WTC11 (cell line): ENCODE measurements around the gene GIPR. TPM values are rescaled to one million over a fixed set of nuclear protein-coding genes. Genes with fewer than 3 reads are reported as not detected.

Experiments used
- ATAC-seq: fragments of 200-7000 bp; cut with Tn5 transposase; 2 replicates; pipeline ENCODE4 v1.10.0; 2021; ENCODE audit warnings: mild to moderate bottlenecking, moderate library complexity
- CTCF ChIA-PET: fragments of 300-600 bp; sonication (Branson Sonifier 250); formaldehyde crosslinking; loops from one replicate; lab custom pipeline; 2021; ENCODE audit warnings: antibody characterized with exemption; lab: Charles Lee
- POLR2A ChIA-PET: fragments of 350-600 bp; sonication (Branson Sonifier 250); formaldehyde crosslinking; loops from one replicate; lab custom pipeline; 2021; ENCODE audit warnings: antibody characterized with exemption; lab: Charles Lee
- DNase-seq: peaks from one replicate; pipeline ENCODE4 v3.0.0; 2021; ENCODE audit warnings: low spot score
- H3K27ac Mint-ChIP-seq: 2 replicates; pipeline ENCODE4 v1.8.0; 2021; ENCODE audit warnings: mixed read lengths
- H3K27me3 Mint-ChIP-seq: 2 replicates; pipeline ENCODE4 v1.8.0; 2021; ENCODE audit warnings: low read depth, mild to moderate bottlenecking, moderate library complexity, mixed read lengths
- H3K36me3 Mint-ChIP-seq: 2 replicates; pipeline ENCODE4 v1.8.0; 2021; ENCODE audit warnings: mixed read lengths
- H3K4me1 Mint-ChIP-seq: 2 replicates; pipeline ENCODE4 v1.8.0; 2022; ENCODE audit warnings: mixed read lengths
- H3K4me3 Mint-ChIP-seq: 2 replicates; pipeline ENCODE4 v1.8.0; 2021; ENCODE audit warnings: mild to moderate bottlenecking, moderate library complexity, mixed read lengths
- H3K9me3 Mint-ChIP-seq: 2 replicates; pipeline ENCODE4 v1.8.0; 2021; ENCODE audit warnings: mixed read lengths
- AFF4 ChIP-seq: sonication (generic); formaldehyde crosslinking; IDR thresholded peaks from 2 replicates; pipeline ENCODE4 v1.8.1; 2023; ENCODE audit warnings: mild to moderate bottlenecking, missing genetic modification reagents, borderline replicate concordance
- CREB1 ChIP-seq: sonication (generic); formaldehyde crosslinking; IDR thresholded peaks from 2 replicates; pipeline ENCODE4 v1.8.0; 2023; ENCODE audit warnings: mild to moderate bottlenecking, missing genetic modification reagents
- EMX1 ChIP-seq: fragments of 250-450 bp; sonication (Bioruptor Pico); IDR thresholded peaks from 2 replicates; pipeline ENCODE4 v1.8.0; 2021; ENCODE audit warnings: mild to moderate bottlenecking
- FOXJ3 ChIP-seq: sonication (generic); formaldehyde crosslinking; IDR thresholded peaks from 2 replicates; pipeline ENCODE4 v1.9.0; 2021; ENCODE audit warnings: missing genetic modification reagents, mild to moderate bottlenecking, borderline replicate concordance
- FOXP1 ChIP-seq: sonication (generic); formaldehyde crosslinking; IDR thresholded peaks from 2 replicates; pipeline ENCODE4 v1.8.0; 2022; ENCODE audit warnings: missing genetic modification reagents, mild to moderate bottlenecking, moderate library complexity, borderline replicate concordance
- GABPB1 ChIP-seq: sonication (generic); formaldehyde crosslinking; IDR thresholded peaks from 2 replicates; pipeline ENCODE4 v1.8.1; 2023; ENCODE audit warnings: mild to moderate bottlenecking, missing genetic modification reagents
- GRHL2 ChIP-seq: fragments of 250-450 bp; sonication (Bioruptor Pico); IDR thresholded peaks from 2 replicates; pipeline ENCODE4 v1.8.0; 2022; ENCODE audit warnings: mild to moderate bottlenecking, moderate library complexity; ENCODE audit not compliant: insufficient replicate concordance, severe bottlenecking
- IRF2 ChIP-seq: sonication (generic); formaldehyde crosslinking; IDR thresholded peaks from 2 replicates; pipeline ENCODE4 v1.8.0; 2022; ENCODE audit warnings: low read depth, missing genetic modification reagents, borderline replicate concordance
- JAZF1 ChIP-seq: fragments of 250-450 bp; sonication (Bioruptor Pico); IDR thresholded peaks from 2 replicates; pipeline ENCODE4 v1.9.0; 2021; ENCODE audit warnings: moderate library complexity, mild to moderate bottlenecking, inconsistent platforms
- MLX ChIP-seq: sonication (generic); formaldehyde crosslinking; IDR thresholded peaks from 2 replicates; pipeline ENCODE4 v1.8.1; 2023; ENCODE audit warnings: mild to moderate bottlenecking, missing genetic modification reagents, moderate library complexity
- NFATC4 ChIP-seq: fragments of 250-450 bp; sonication (Bioruptor Pico); IDR thresholded peaks from 2 replicates; pipeline ENCODE4 v1.9.0; 2021; ENCODE audit warnings: mild to moderate bottlenecking
- TCF7 ChIP-seq: sonication (generic); formaldehyde crosslinking; IDR thresholded peaks from 2 replicates; pipeline ENCODE4 v1.8.0; 2022; ENCODE audit warnings: mild to moderate bottlenecking, low read depth, missing genetic modification reagents, moderate library complexity
- TEAD4 ChIP-seq: sonication (generic); formaldehyde crosslinking; IDR thresholded peaks from 2 replicates; pipeline ENCODE4 v1.8.0; 2022; ENCODE audit warnings: mild to moderate bottlenecking, missing genetic modification reagents
- ZBTB21 ChIP-seq: sonication (generic); formaldehyde crosslinking; IDR thresholded peaks from 2 replicates; pipeline ENCODE4 v1.8.1; 2023; ENCODE audit warnings: mild to moderate bottlenecking, missing genetic modification reagents, borderline replicate concordance
- ZBTB43 ChIP-seq: sonication (generic); formaldehyde crosslinking; IDR thresholded peaks from 2 replicates; pipeline ENCODE4 v1.8.1; 2023; ENCODE audit warnings: mild to moderate bottlenecking, missing genetic modification reagents
- ZNF138 ChIP-seq: sonication (generic); formaldehyde crosslinking; conservative IDR thresholded peaks from 2 replicates; pipeline ENCODE4 v1.8.1; 2022; ENCODE audit warnings: mild to moderate bottlenecking, moderate library complexity, missing genetic modification reagents
- ZNF232 ChIP-seq: sonication (generic); formaldehyde crosslinking; IDR thresholded peaks from 2 replicates; pipeline ENCODE4 v1.8.0; 2022; ENCODE audit warnings: mild to moderate bottlenecking, missing genetic modification reagents
- ZNF317 ChIP-seq: sonication (generic); formaldehyde crosslinking; IDR thresholded peaks from 2 replicates; pipeline ENCODE4 v1.8.1; 2023; ENCODE audit warnings: low read depth, mild to moderate bottlenecking, moderate library complexity, missing genetic modification reagents, borderline replicate concordance
- ZNF396 ChIP-seq: fragments of 250-450 bp; sonication (Bioruptor Pico); IDR thresholded peaks from 2 replicates; pipeline ENCODE4 v1.8.0; 2021; ENCODE audit warnings: mild to moderate bottlenecking, moderate library complexity, borderline replicate concordance
- ZNF416 ChIP-seq: fragments of 250-450 bp; sonication (Bioruptor Pico); IDR thresholded peaks from 2 replicates; pipeline ENCODE4 v1.9.0; 2021; ENCODE audit warnings: mild to moderate bottlenecking, inconsistent platforms
- ZNF425 ChIP-seq: fragments of 250-450 bp; sonication (Bioruptor Pico); conservative IDR thresholded peaks from 2 replicates; pipeline ENCODE4 v1.9.0; 2021; ENCODE audit warnings: mild to moderate bottlenecking
- ZSCAN18 ChIP-seq: fragments of 250-450 bp; sonication (Bioruptor Pico); IDR thresholded peaks from 2 replicates; pipeline ENCODE4 v2.1.2; 2022; ENCODE audit warnings: mild to moderate bottlenecking, moderate library complexity
- total RNA-seq: library from RNA; stranded (reverse); gene quantifications from 3 replicates; pipeline ENCODE4 v1.2.3, GENCODE V29; 2021

GIPR gene
- total RNA-seq, 1 experiment from 2014 or later, result 1.8 TPM

- DNase-seq (no peak), ATAC-seq (peak; percentile 32)
- H3K9me3 Mint-ChIP-seq, result no peaks in the 10 kb centered on the region
- H3K27me3 Mint-ChIP-seq, result peaks cover 29% of the 10 kb centered on the region
- POLR2A ChIA-PET, result no interaction called here
- H3K4me3 Mint-ChIP-seq, result no peak overlapping the region
- H3K27ac Mint-ChIP-seq, result no peak overlapping the region
- CTCF ChIA-PET, result interaction anchor here (0.5 to 1.3 kb wide), 2 partner anchors 19 to 35 kb away, joined by 3 to 4 read pairs; partner anchors contain the start of gene QPCTL
- peaks cover 2% of the 10 kb centered on the region; the same call in 1 of the 2 replicates for H3K4me1 Mint-ChIP-seq
- TF ChIP-seq GRHL2 (CRISPR knock-in tag) (no peak), ZSCAN18 (CRISPR knock-in tag) (no peak), ZNF416 (no peak), FOXJ3 (CRISPR knock-in tag) (no peak), ZNF138 (no peak), MLX (CRISPR knock-in tag) (no peak), CREB1 (no peak)
- no peaks in the 10 kb centered on the region for H3K36me3 Mint-ChIP-seq
These were observed 10.4 kb upstream of the GIPR start for GRCh38 chr19:45657520-45658167.

GRCh38 chr19:45659096-45659729 is 8.8 kb upstream of the GIPR start:
- Mint-ChIP-seq H3K9me3 (no peaks in the 10 kb centered on the region), H3K36me3 (no peaks in the 10 kb centered on the region), H3K4me1 (peaks cover 2% of the 10 kb centered on the region; the same call in 1 of the 2 replicates), H3K27ac (peak overlapping the region; percentile 75; the same call in 1 of the 2 replicates), H3K4me3 (no peak overlapping the region), H3K27me3 (peaks cover 29% of the 10 kb centered on the region)
- POLR2A ChIA-PET, result no interaction called here
- CTCF ChIA-PET, result interaction anchor here (0.6 to 1.0 kb wide), 2 partner anchors 14 to 50 kb away, joined by 3 to 5 read pairs; no protein-coding TSS in a partner anchor
- TF ChIP-seq NFATC4 (CRISPR knock-in tag) (no peak), EMX1 (no peak), TCF7 (CRISPR knock-in tag) (no peak), IRF2 (CRISPR knock-in tag) (no peak), AFF4 (CRISPR knock-in tag) (no peak), GABPB1 (CRISPR knock-in tag) (no peak)
- DNase-seq (no peak), ATAC-seq (no peak)

- Mint-ChIP-seq H3K4me3 (no peak overlapping the region), H3K36me3 (no peaks in the 10 kb centered on the region), H3K27me3 (peaks cover 29% of the 10 kb centered on the region), H3K27ac (no peak overlapping the region), H3K9me3 (no peaks in the 10 kb centered on the region), H3K4me1 (peaks cover 2% of the 10 kb centered on the region; the same call in 1 of the 2 replicates)
- ATAC-seq (no peak), DNase-seq (no peak)
- CTCF ChIA-PET, result interaction anchor here (0.6 to 1.3 kb wide), 3 partner anchors 32 to 1170 kb away, joined by 3 to 4 read pairs (median 4); partner anchors contain the start of gene QPCTL
- POLR2A ChIA-PET, result no interaction called here
- no peak for TF ChIP-seq FOXP1
- no peak for TF ChIP-seq ZNF232 (CRISPR knock-in tag)
- no peak for TF ChIP-seq JAZF1 (CRISPR knock-in tag)
- TF ChIP-seq ZNF425, result no peak
- no peak for TF ChIP-seq TEAD4
- TF ChIP-seq GABPB1 (CRISPR knock-in tag), result no peak
- no peak for TF ChIP-seq ZNF317 (CRISPR knock-in tag)
- no peak for TF ChIP-seq TCF7 (CRISPR knock-in tag)
- no peak for TF ChIP-seq ZBTB43 (CRISPR knock-in tag)
- no peak for TF ChIP-seq EMX1
- no peak for TF ChIP-seq ZNF396
- no peak for TF ChIP-seq ZBTB21 (CRISPR knock-in tag)
These were observed 7.4 kb upstream of the GIPR start for GRCh38 chr19:45660636-45661035.
